Osteoblast (primary cell): Measurements from ENCODE around the gene MOB2. TPM values are rescaled to one million over a fixed set of nuclear protein-coding genes. Genes with fewer than 3 reads are reported as not detected.

Experiments
- DNase-seq: peaks from one replicate; pipeline ENCODE4 v3.0.0; 2011; ENCODE audit warnings: low spot score, mixed read lengths; ENCODE audit not compliant: insufficient read length; ENCODE audit errors: missing footprints
- H2AFZ ChIP-seq: 2 replicates; pipeline ENCODE4 v1.6.0; 2011; ENCODE audit warnings: mild to moderate bottlenecking, low read length
- H3K27ac ChIP-seq: 2 replicates; pipeline ENCODE4 v1.5.1; 2011; ENCODE audit warnings: mild to moderate bottlenecking, low read depth, low read length, moderate library complexity
- H3K27me3 ChIP-seq: 2 replicates; pipeline ENCODE4 v1.6.0; 2012; ENCODE audit warnings: mild to moderate bottlenecking, control low read depth, inconsistent platforms, low read length, moderate library complexity; ENCODE audit not compliant: insufficient read depth
- H3K36me3 ChIP-seq: 2 replicates; pipeline ENCODE4 v1.5.1; 2011; ENCODE audit warnings: mild to moderate bottlenecking, low read length, control low read depth, moderate library complexity; ENCODE audit not compliant: insufficient read depth
- H3K4me1 ChIP-seq: 2 replicates; pipeline ENCODE4 v1.5.1; 2011; ENCODE audit warnings: mild to moderate bottlenecking, low read length, control low read depth, moderate library complexity; ENCODE audit not compliant: insufficient read depth
- H3K4me2 ChIP-seq: 2 replicates; pipeline ENCODE4 v1.6.0; 2011; ENCODE audit warnings: mild to moderate bottlenecking, low read length; ENCODE audit not compliant: insufficient read depth
- H3K4me3 ChIP-seq: fragments of 200-600 bp; sonication (generic); 3 replicates; pipeline ENCODE4 v1.5.1; 2012; ENCODE audit warnings: mild to moderate bottlenecking, low read length, inconsistent platforms; ENCODE audit not compliant: insufficient read depth
- H3K79me2 ChIP-seq: 2 replicates; pipeline ENCODE4 v1.6.0; 2012; ENCODE audit warnings: mild to moderate bottlenecking, low read length, control low read depth, inconsistent platforms; ENCODE audit not compliant: insufficient read depth
- H3K9me3 ChIP-seq: 2 replicates; pipeline ENCODE4 v1.5.1; 2011; ENCODE audit warnings: low read depth, low read length, control low read depth
- H4K20me1 ChIP-seq: 2 replicates; pipeline ENCODE4 v1.6.0; 2012; ENCODE audit warnings: mild to moderate bottlenecking, low read length, control low read depth; ENCODE audit not compliant: insufficient read depth
- total RNA-seq: library from RNA; depleted of rRNA; stranded (reverse); fragments of >200 nt; gene quantifications from 2 replicates; pipeline ENCODE4 v1.2.3, GENCODE V29; 2012
- TF ChIP-seq, protein P1 (sequence below): IDR thresholded peaks from 2 replicates; pipeline ENCODE4 v1.5.1; 2011; ENCODE audit warnings: mild to moderate bottlenecking, low read depth, low read length, moderate library complexity; ENCODE audit errors: extremely low read depth

The MOB2 gene
- total RNA-seq, 1 donor, result 28.2 TPM

DNA sequence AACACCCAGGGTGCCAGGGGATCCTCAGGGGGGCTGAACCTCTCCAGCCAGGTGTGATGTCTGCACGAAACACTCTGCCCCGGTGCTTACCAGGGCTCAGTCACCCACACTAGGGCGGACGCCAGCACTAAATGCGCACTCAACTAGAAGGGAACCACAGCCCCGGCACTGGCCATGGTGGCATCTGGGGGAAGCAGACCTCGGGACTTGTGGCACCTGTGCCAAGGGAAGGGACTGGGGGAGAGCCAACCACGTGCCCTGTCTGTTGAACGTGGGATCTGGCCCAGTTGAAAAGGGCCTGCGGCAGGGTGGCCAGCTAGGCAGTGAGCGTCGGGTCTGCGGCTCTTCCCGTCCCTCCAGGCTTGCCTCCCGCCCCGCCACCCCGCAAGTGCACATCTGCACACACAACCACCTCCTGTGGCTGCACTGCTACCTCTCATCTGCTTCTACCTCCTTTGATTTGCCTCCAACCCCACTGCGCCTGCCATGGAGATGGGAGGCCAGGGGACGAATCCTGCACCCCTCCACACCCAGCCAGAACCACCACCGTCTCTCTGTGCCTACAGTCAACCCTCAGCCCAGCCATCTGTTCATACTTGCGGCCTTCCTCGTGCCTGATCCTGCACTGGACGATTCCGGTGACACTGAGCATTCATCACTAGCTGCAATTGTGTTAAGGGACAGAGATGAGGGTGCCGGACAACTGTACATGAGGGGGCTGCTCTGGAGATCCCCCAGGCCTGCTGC is 15.0 kb upstream of the MOB2 start:
- Histone ChIP-seq H3K9me3 (no peaks in the 10 kb centered on the region), H4K20me1 (peaks cover 90% of the 10 kb centered on the region), H3K79me2 (peaks cover 91% of the 10 kb centered on the region), H3K36me3 (no peaks in the 10 kb centered on the region), H3K27me3 (no peaks in the 10 kb centered on the region), H3K4me1 (no peaks in the 10 kb centered on the region), H3K4me2 (no peak overlapping the region), H2AFZ (no peak overlapping the region), H3K27ac (no peak overlapping the region), H3K4me3 (no peak overlapping the region)
- DNase-seq, result no peak
- TF ChIP-seq, protein P1, sequence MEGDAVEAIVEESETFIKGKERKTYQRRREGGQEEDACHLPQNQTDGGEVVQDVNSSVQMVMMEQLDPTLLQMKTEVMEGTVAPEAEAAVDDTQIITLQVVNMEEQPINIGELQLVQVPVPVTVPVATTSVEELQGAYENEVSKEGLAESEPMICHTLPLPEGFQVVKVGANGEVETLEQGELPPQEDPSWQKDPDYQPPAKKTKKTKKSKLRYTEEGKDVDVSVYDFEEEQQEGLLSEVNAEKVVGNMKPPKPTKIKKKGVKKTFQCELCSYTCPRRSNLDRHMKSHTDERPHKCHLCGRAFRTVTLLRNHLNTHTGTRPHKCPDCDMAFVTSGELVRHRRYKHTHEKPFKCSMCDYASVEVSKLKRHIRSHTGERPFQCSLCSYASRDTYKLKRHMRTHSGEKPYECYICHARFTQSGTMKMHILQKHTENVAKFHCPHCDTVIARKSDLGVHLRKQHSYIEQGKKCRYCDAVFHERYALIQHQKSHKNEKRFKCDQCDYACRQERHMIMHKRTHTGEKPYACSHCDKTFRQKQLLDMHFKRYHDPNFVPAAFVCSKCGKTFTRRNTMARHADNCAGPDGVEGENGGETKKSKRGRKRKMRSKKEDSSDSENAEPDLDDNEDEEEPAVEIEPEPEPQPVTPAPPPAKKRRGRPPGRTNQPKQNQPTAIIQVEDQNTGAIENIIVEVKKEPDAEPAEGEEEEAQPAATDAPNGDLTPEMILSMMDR, result no peak

DNA sequence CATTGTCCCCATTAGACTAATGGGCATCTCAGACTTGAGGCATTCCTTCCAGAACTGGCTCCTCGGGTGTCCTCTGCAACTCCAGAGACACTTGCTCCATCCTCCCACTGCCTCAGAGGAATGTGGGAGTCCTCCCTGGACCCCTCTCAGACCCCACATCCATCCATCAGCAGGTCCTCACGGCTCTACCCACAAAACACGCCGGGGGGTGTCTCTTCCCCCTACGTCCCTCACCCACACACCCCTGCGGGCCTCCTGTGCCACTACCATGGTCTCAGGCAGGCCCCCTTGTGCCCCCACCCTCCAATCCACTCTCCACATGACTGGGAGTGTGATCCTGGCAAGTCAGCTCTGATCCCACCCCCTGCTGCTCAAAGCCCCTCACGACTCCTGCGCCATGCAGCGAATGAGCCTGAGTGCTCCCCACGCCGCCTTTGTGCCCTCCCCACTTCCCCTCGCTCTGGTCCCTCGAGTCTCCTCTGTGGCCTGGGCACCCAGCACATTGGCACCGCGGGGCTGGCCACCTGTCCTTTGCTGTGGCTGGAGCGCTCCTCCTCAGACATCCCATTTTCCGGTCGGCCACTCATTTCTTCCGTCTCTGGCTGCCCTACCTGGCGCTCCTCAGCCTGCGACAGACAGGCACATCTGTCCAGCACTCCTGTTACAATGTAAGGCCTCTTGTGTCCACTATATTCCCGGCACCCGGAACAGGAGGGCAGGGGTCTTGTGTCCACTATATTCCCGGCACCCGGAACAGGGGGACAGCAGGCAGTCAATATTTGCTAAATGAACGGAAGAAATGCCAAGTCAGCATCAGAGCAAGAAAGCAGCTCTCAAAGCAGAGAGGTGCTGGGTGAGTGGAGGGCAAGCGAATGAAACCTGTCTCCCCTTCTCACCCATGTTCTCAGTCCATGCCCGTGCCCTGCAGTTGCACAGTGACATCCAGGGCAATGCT is 14.2 kb upstream of the MOB2 start:
- Histone ChIP-seq H3K4me3 (no peak overlapping the region), H3K9me3 (no peaks in the 10 kb centered on the region), H3K79me2 (peaks cover 92% of the 10 kb centered on the region), H2AFZ (no peak overlapping the region), H3K27ac (no peak overlapping the region), H3K4me1 (no peaks in the 10 kb centered on the region), H3K4me2 (no peak overlapping the region), H3K36me3 (no peaks in the 10 kb centered on the region), H4K20me1 (peaks cover 92% of the 10 kb centered on the region), H3K27me3 (no peaks in the 10 kb centered on the region)
- TF ChIP-seq, protein P1, result no peak
- peak; percentile 68 for DNase-seq

DNA sequence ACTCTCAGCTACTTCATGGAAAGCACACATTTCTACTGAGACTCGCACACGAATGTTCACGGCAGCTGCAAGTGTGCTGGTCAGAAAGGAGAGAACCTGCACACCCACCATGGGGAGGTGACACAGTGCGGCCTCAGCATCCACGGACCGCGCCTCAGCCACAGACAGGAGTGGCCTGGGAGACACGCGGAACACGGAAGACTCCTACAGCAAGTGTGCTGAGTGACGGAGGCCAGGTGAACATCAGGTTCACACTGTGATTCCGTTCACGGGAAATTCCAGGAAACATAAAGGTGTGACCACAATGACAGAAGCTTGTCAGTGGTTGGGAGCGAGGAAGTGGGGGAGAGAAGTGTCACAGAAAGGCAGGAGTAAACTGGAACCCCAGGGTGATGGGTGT is 13.3 kb upstream of the MOB2 start:
- H3K27ac ChIP-seq, result no peak overlapping the region
- H3K9me3 ChIP-seq, result no peaks in the 10 kb centered on the region
- peak; percentile 11 for DNase-seq
- no peaks in the 10 kb centered on the region for H3K4me1 ChIP-seq
- peaks cover 91% of the 10 kb centered on the region for H3K79me2 ChIP-seq
- no peaks in the 10 kb centered on the region for H3K36me3 ChIP-seq
- no peak overlapping the region for H2AFZ ChIP-seq
- H3K4me2 ChIP-seq, result no peak overlapping the region
- TF ChIP-seq, protein P1, result no peak
- H4K20me1 ChIP-seq, result peaks cover 88% of the 10 kb centered on the region
- no peak overlapping the region for H3K4me3 ChIP-seq
- no peaks in the 10 kb centered on the region for H3K27me3 ChIP-seq
